H9 (cell line): ENCODE data around the gene CKS1B. TPM values are rescaled to one million over a fixed set of nuclear protein-coding genes. Genes with fewer than 3 reads are reported as not detected.

Experiments used
- DNase-seq: peaks from one replicate; pipeline ENCODE4 v3.0.0-alpha.2; 2017
- H2AFZ ChIP-seq: one replicate; pipeline ENCODE4 v1.6.1; 2013; ENCODE audit warnings: mild to moderate bottlenecking, low read length, control low read depth, moderate library complexity
- H2AK5ac ChIP-seq: 2 replicates; pipeline ENCODE4 v1.6.1; 2013; ENCODE audit warnings: low read length, control low read depth, mixed read lengths; ENCODE audit not compliant: insufficient read length
- H2BK120ac ChIP-seq: one replicate; pipeline ENCODE4 v1.6.1; 2013; ENCODE audit warnings: low read depth, mild to moderate bottlenecking, low read length, control low read depth, inconsistent platforms; ENCODE audit not compliant: poor library complexity, severe bottlenecking
- H2BK12ac ChIP-seq: 2 replicates; pipeline ENCODE4 v1.6.1; 2013; ENCODE audit warnings: low read length, control low read depth, mixed read lengths, low read depth; ENCODE audit not compliant: insufficient read length
- H2BK15ac ChIP-seq: 2 replicates; pipeline ENCODE4 v1.6.1; 2013; ENCODE audit warnings: low read depth, low read length, control low read depth
- H2BK20ac ChIP-seq: one replicate; pipeline ENCODE4 v1.6.1; 2013; ENCODE audit warnings: low read depth, mild to moderate bottlenecking, low read length, control low read depth, inconsistent platforms; ENCODE audit not compliant: poor library complexity, severe bottlenecking
- H2BK5ac ChIP-seq: 2 replicates; pipeline ENCODE4 v1.6.1; 2013; ENCODE audit warnings: low read length, control low read depth, mixed read lengths; ENCODE audit not compliant: insufficient read length
- H3K14ac ChIP-seq: 2 replicates; pipeline ENCODE4 v1.6.1; 2013; ENCODE audit warnings: low read length, control low read depth; ENCODE audit not compliant: insufficient read depth
- H3K18ac ChIP-seq: 2 replicates; pipeline ENCODE4 v1.6.1; 2013; ENCODE audit warnings: low read depth, mild to moderate bottlenecking, mixed read lengths, low read length, control low read depth; ENCODE audit not compliant: insufficient read length
- H3K23ac ChIP-seq: 2 replicates; pipeline ENCODE4 v1.6.1; 2013; ENCODE audit warnings: low read length, control low read depth, mixed read lengths, low read depth; ENCODE audit not compliant: insufficient read length
- H3K23me2 ChIP-seq: 2 replicates; pipeline ENCODE4 v1.6.1; 2013; ENCODE audit warnings: low read depth, mild to moderate bottlenecking, mixed read lengths, low read length, control low read depth; ENCODE audit not compliant: insufficient read length, poor library complexity, severe bottlenecking
- H3K27ac ChIP-seq: 2 replicates; pipeline ENCODE4 v1.5.1; 2013; ENCODE audit warnings: low read length, control low read depth, mixed read lengths, low read depth; ENCODE audit not compliant: insufficient read length
- H3K27me3 ChIP-seq: 2 replicates; pipeline ENCODE4 v1.6.1; 2013; ENCODE audit warnings: low read length, control low read depth, inconsistent platforms; ENCODE audit not compliant: insufficient read depth
- H3K4ac ChIP-seq: 2 replicates; pipeline ENCODE4 v1.6.1; 2013; ENCODE audit warnings: low read depth, mild to moderate bottlenecking, control low read depth, inconsistent platforms, low read length, moderate library complexity
- H3K4me1 ChIP-seq: 2 replicates; pipeline ENCODE4 v1.6.1; 2013; ENCODE audit warnings: low read length, control low read depth, inconsistent platforms; ENCODE audit not compliant: insufficient read depth
- H3K4me2 ChIP-seq: 2 replicates; pipeline ENCODE4 v1.6.1; 2013; ENCODE audit warnings: low read length, control low read depth, mixed read lengths; ENCODE audit not compliant: insufficient read length, insufficient read depth
- H3K56ac ChIP-seq: 2 replicates; pipeline ENCODE4 v1.6.1; 2013; ENCODE audit warnings: low read depth, mild to moderate bottlenecking, mixed read lengths, low read length, control low read depth; ENCODE audit not compliant: insufficient read length
- H3K79me1 ChIP-seq: 2 replicates; pipeline ENCODE4 v1.6.1; 2013; ENCODE audit warnings: low read depth, mild to moderate bottlenecking, moderate library complexity, low read length, control low read depth, inconsistent platforms; ENCODE audit not compliant: insufficient read depth, poor library complexity, severe bottlenecking
- H3K79me2 ChIP-seq: 2 replicates; pipeline ENCODE4 v1.6.1; 2013; ENCODE audit warnings: low read length, control low read depth, inconsistent platforms; ENCODE audit not compliant: insufficient read depth
- H3K9ac ChIP-seq: 2 replicates; pipeline ENCODE4 v1.6.1; 2013; ENCODE audit warnings: low read length, control low read depth, mixed read lengths; ENCODE audit not compliant: insufficient read length; ENCODE audit errors: extremely low read depth
- H3K9me3 ChIP-seq: one replicate; pipeline ENCODE4 v1.6.1; 2013; ENCODE audit warnings: low read depth, low read length, inconsistent platforms; ENCODE audit not compliant: control insufficient read depth
- H3T11ph ChIP-seq: one replicate; pipeline ENCODE4 v1.6.1; 2013; ENCODE audit warnings: mild to moderate bottlenecking, low read length, control low read depth, inconsistent platforms
- H4K20me1 ChIP-seq: one replicate; pipeline ENCODE4 v1.6.1; 2013; ENCODE audit not compliant: control insufficient read depth, insufficient read length, insufficient read depth
- H4K5ac ChIP-seq: 2 replicates; pipeline ENCODE4 v1.6.1; 2013; ENCODE audit warnings: low read depth, mild to moderate bottlenecking, mixed read lengths, low read length, control low read depth; ENCODE audit not compliant: insufficient read length
- H4K8ac ChIP-seq: replicated peaks from 2 replicates; pipeline ENCODE4 v1.6.1; 2013; ENCODE audit warnings: low read length, control low read depth, mixed read lengths, low read depth; ENCODE audit not compliant: insufficient read length
- H4K91ac ChIP-seq: 2 replicates; pipeline ENCODE4 v1.6.1; 2013; ENCODE audit warnings: low read depth, mild to moderate bottlenecking, moderate library complexity, mixed read lengths, low read length, control low read depth; ENCODE audit not compliant: insufficient read length
- H3K27ac Mint-ChIP-seq, 3 experiments: 2 replicates in 2 of 3; 3 replicates in 1 of 3; pipeline ENCODE4 v1.8.0; 2020 to 2021; ENCODE audit warnings: mixed read lengths in 3 of 3, mild to moderate bottlenecking in 1 of 3, moderate library complexity in 1 of 3
- H3K27me3 Mint-ChIP-seq: 2 replicates; pipeline ENCODE4 v1.8.0; 2021; ENCODE audit warnings: low read depth, mild to moderate bottlenecking, moderate library complexity, mixed read lengths
- H3K36me3 Mint-ChIP-seq, 3 experiments: 2 replicates in 2 of 3; 3 replicates in 1 of 3; pipeline ENCODE4 v1.8.0; 2020 to 2021; ENCODE audit warnings: low read depth in 3 of 3, mixed read lengths in 3 of 3; ENCODE audit not compliant: insufficient read depth in 1 of 3
- H3K4me1 Mint-ChIP-seq, 2 experiments: 2 replicates each; pipeline ENCODE4 v1.8.0; 2020; ENCODE audit warnings: mixed read lengths in 2 of 2
- H3K4me3 Mint-ChIP-seq, 2 experiments: 2 replicates in 1 of 2; 3 replicates in 1 of 2; pipeline ENCODE4 v1.8.0; 2020 to 2021; ENCODE audit warnings: mild to moderate bottlenecking in 2 of 2, mixed read lengths in 2 of 2, moderate library complexity in 1 of 2
- H3K9me3 Mint-ChIP-seq, 2 experiments: 2 replicates in 1 of 2; 3 replicates in 1 of 2; pipeline ENCODE4 v1.8.0; 2020; ENCODE audit warnings: mild to moderate bottlenecking in 2 of 2, mixed read lengths in 2 of 2, moderate library complexity in 1 of 2
- WGBS: extraction: QIAGEN DNeasy Blood & Tissue Kit; methylation state at CpG from one replicate; pipeline ENCODE4 v1.1.7; 2013; ENCODE audit warnings: missing lambda C conversion rate, low lambda C conversion rate, mixed read lengths; ENCODE audit not compliant: insufficient read length; ENCODE audit errors: extremely low coverage; 5-methylcytosine and 5-hydroxymethylcytosine counted together
- total RNA-seq: library from RNA; stranded (reverse); gene quantifications from 2 replicates; pipeline ENCODE4 v1.2.1, GENCODE V29; 2021
- TF ChIP-seq, protein P1 (sequence below): fragments of 200-600 bp; sonication (generic); conservative IDR thresholded peaks from 3 replicates; pipeline ENCODE4 v1.8.0; 2021; ENCODE audit warnings: antibody characterized with exemption, mild to moderate bottlenecking

CKS1B gene
- total RNA-seq, 1 experiment from 2014 or later, result 279 TPM

DNA sequence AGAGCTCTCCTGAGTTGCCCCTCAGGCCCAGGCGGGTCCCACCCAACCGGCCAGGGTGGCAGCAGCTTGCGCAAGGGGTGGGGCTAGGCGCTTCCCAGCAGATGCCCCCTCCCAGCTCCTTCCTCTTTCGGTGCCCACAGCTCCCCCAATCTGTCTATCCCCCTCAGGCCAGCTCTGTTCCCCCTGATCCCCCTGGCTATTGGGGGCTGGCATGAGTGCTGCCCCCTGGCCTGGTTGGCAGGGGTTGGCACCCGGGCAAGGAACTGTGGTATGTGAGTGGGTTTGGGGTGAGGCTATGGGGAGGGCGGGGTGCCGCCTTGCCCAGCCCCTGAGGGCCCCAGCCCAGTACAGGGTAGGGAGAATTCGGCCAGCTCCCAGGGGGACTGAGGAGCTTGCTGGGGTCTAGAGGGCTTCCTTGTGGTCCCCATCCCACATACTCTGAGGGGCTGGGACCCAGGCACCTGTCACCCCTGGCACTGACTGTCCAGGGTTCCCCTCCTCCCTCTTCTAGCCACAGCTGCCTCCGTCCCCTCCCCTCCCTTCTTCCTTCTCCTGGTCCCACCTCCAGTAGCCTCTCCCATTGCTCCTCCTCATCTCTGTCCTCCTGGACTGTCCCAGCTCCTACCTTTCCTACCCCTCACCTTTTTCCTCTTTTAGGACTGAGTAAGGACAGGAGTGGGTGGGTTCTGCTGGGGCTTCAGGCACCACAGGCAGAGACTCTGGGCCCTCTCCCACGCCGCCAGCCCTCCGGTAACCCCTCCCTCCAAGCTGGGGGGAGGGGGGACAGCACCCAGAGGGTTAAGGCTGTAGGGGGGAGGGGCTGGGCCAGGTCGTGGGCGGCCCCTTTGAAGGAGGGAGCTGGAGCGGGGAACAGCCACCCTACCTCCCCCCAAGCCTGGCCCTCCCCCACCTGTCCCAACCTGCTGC, 33.8 kb downstream of the CKS1B start:
- no CpG with 5 or more reads among the region's 16 CpGs for WGBS

More for the DNA sequence above, 33.8 kb downstream of the CKS1B start:
- Histone ChIP-seq H3K56ac (no peak overlapping the region), H2AK5ac (no peak overlapping the region), H2BK20ac (no peak overlapping the region), H4K8ac (no peak overlapping the region), H3K14ac (no peak overlapping the region), H3K79me2 (no peaks in the 10 kb centered on the region; the same call in 1 of the 2 replicates), H2BK5ac (no peak overlapping the region), H3K23ac (no peak overlapping the region), H2BK120ac (no peak overlapping the region), H3K27ac (no peak overlapping the region), H3K9me3 (no peaks in the 10 kb centered on the region), H3K4me2 (peak overlapping the region; percentile 10), H3K9ac (no peak overlapping the region), H3K79me1 (no peaks in the 10 kb centered on the region), H2BK12ac (no peak overlapping the region), H4K5ac (no peak overlapping the region), H4K20me1 (no peaks in the 10 kb centered on the region), H3T11ph (no peak overlapping the region), H3K27me3 (no peaks in the 10 kb centered on the region), H3K23me2 (peaks cover 8% of the 10 kb centered on the region), H3K4me1 (peaks cover 8% of the 10 kb centered on the region; the same call in 1 of the 2 replicates), H3K4ac (no peak overlapping the region), H3K18ac (no peak overlapping the region), H4K91ac (no peak overlapping the region), H2BK15ac (no peak overlapping the region), H2AFZ (no peak overlapping the region)
- Mint-ChIP-seq H3K4me3 (peak overlapping the region in 1 of 2 experiments; percentile 46; a peak in 2 of 5 replicates), H3K9me3 (no peaks in the 10 kb centered on the region; a peak in 2 of 5 replicates), H3K27me3 (no peaks in the 10 kb centered on the region), H3K4me1 (peaks cover 54 to 71% of the 10 kb centered on the region in 2 experiments), H3K36me3 (peaks cover 3 to 7% (median 5%) of the 10 kb centered on the region in 3 experiments; a peak in 5 of 7 replicates), H3K27ac (peak overlapping the region in 2 of 3 experiments; percentile 70 to 90; a peak in 1 of 7 replicates)
- no peak for DNase-seq
- TF ChIP-seq, protein P1, sequence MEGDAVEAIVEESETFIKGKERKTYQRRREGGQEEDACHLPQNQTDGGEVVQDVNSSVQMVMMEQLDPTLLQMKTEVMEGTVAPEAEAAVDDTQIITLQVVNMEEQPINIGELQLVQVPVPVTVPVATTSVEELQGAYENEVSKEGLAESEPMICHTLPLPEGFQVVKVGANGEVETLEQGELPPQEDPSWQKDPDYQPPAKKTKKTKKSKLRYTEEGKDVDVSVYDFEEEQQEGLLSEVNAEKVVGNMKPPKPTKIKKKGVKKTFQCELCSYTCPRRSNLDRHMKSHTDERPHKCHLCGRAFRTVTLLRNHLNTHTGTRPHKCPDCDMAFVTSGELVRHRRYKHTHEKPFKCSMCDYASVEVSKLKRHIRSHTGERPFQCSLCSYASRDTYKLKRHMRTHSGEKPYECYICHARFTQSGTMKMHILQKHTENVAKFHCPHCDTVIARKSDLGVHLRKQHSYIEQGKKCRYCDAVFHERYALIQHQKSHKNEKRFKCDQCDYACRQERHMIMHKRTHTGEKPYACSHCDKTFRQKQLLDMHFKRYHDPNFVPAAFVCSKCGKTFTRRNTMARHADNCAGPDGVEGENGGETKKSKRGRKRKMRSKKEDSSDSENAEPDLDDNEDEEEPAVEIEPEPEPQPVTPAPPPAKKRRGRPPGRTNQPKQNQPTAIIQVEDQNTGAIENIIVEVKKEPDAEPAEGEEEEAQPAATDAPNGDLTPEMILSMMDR, result no peak
